Stimulated activated CD4-positive, alpha-beta T cell treated with anti-CD3 and anti-CD28 coated beads, Interleukin-12 subunit alpha, Interleukin-12 subunit beta, amount 100 ng/mL, for 4 hours (primary cell): ENCODE data around the gene MECR.
A peak's percentile ranks its signal among the peaks of the same experiment; 100 is the strongest.

Experiments used
- DNase-seq: peaks from one replicate; pipeline ENCODE4 v3.0.0-alpha.2; 2020

MECR gene, protein sequence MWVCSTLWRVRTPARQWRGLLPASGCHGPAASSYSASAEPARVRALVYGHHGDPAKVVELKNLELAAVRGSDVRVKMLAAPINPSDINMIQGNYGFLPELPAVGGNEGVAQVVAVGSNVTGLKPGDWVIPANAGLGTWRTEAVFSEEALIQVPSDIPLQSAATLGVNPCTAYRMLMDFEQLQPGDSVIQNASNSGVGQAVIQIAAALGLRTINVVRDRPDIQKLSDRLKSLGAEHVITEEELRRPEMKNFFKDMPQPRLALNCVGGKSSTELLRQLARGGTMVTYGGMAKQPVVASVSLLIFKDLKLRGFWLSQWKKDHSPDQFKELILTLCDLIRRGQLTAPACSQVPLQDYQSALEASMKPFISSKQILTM

DNA sequence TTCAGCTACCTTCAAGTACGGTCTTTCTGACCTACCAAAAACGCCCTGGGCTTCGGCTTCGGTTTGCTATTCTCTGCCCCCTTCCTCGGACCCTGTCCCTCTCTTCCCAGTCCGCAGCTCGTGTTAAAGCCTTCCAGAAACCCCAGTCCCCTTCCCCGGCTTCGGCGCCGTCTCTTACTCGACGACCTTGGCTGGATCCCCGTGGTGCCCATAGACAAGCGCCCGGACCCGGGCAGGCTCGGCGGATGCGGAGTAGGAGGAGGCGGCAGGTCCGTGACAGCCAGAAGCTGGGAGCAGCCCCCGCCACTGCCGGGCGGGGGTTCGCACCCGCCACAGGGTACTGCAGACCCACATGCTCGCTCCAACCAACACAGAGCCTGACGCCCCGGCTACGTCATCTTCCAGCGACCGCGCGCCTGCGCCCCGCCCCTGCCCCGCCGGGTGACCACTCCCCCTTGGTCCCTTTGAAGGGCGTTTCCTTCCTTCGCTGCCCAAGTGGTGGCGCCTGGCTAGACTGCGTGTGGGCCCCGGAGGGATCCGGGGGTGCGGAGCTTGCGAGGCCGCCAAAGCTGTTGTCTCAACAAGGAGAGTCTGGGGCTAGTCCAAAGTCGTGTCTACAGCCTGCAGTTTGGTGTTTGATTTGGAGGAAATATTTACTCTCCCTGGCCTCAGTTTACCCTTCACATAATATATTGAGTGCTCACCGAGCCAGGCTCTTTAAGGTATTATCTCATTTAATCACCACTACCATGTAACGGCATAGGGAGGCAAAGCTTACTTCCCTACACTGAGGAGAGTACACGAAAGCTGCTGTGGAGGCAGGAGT, at the start of gene MECR:
Gene MECR, minus strand, starts transcription at position 382 of the 826 bp plus-strand sequence. Its CDS starts 28 bp downstream, at position 354.
- DNase-seq, result peak; percentile 95

DNA sequence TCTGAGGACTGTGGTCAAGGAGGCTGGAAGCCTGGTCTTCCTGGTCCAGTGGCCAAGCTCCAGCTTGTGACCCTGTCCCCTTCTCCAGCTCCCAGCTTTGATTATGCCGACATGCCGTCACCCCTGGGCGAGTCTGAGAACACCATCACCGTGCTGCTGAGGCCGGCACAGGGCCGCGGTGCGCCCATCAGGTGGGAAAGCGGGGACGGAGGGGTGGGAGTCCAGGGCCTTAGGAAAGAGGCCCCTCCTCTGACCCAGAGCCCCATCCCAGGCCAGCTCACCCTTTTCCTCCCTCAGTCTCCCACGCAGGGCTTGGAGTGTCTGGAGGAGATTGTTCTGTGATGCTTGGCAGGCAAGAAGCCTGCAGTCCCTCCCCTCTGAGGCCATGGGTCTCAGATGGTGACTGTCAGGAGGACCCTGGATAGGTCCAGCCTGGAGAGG, 49.2 kb upstream of the MECR start:
- DNase-seq, result no peak

DNA sequence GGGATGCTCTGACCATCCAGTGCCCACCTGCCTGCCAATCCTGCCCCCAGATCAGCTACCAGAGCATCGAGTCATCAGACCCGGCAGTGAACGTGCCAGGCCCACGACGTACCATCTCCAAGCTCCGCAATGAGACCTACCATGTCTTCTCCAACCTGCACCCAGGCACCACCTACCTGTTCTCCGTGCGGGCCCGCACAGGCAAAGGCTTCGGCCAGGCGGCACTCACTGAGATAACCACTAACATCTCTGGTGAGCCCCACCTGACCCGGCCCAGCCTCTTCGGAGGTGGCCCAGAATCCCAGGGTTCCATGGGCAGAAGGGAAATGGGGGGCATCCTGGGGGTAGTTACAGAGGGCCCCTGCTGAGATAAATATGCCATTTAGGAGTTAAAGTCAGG, 48.7 kb upstream of the MECR start:
- DNase-seq, result no peak

DNA sequence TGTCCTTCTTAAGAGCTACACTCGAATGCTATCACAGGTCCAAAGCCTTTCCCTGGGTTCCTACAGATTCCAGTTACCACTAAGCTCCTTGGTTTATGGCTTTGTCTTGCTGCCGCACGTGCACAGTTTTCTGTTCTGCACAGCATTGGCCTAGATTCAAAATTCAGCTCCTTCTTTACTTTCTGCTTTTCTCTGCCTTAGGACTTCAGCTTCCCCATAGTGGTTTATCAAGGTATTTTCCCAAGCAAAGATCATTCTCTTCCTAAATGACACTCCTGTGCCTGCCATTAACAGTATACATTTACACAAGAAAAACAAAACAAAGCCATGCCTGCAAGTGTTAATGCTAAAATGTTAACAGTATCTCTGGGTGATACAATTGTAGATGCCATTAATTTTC, 47.4 kb upstream of the MECR start:
- DNase-seq, result no peak

DNA sequence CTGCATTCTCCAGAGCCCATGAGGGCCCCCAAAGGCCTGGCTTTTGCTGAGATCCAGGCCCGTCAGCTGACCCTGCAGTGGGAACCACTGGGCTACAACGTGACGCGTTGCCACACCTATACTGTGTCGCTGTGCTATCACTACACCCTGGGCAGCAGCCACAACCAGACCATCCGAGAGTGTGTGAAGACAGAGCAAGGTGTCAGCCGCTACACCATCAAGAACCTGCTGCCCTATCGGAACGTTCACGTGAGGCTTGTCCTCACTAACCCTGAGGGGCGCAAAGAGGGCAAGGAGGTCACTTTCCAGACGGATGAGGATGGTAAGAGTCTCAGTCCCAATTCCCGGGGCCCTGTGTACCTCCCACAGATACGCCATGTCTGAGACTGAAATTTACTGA, 44.7 kb upstream of the MECR start:
- DNase-seq, result no peak

DNA sequence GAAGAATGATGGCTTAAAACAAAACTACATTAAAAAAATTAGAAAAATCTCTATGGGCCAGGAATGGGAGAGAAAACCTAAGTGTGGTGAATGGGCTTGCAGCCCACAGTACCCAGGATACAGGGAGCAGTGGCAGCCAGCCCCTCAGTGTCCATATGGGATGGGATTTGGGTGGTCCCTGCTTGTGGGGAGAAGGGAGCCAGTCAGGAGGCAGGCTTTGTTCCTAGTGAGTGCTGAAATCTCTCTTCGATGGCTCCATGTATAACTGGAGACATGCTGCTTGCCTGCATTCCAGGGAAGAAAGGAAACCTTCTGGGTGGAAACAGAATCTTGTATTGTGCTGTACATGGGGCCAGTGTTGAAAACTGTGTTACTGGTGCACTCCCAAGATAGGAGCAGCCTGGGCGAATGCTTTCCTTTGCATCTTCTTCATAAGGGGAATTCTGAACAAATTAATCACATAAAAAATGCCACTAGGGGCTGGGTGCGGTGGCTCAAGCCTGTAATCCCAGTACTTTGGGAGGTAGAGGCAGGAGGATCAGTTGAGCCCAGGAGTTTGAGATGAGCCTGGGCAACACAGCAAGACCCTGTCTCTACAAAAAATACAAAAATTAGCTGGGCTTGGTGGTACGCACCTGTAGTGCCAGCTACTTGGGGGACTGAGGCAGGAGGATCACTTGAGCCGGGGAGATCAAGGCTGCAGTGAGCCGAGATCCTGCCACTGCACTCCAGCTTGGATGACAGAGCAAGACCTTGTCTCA, 41.6 kb upstream of the MECR start:
- DNase-seq, result no peak

DNA sequence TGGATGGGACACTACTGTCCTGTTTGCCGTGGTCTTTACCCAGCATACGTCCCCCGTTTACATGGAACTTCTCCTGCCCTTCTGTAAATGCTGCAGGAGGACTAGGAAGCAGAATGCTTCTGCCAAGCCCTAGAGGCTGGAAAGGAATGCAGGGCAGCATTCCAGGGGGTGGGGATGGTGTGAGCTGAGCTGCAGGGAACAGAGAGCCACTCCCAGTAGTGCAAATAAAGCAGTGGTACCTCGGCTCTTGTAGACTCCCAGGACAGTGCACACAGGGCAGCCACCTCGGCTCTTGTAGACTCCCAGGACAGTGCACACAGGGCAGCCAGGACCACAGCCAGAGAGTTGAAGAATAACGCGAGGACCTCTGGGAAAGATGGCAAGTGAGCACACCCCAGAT, 41.0 kb upstream of the MECR start:
- DNase-seq, result no peak

DNA sequence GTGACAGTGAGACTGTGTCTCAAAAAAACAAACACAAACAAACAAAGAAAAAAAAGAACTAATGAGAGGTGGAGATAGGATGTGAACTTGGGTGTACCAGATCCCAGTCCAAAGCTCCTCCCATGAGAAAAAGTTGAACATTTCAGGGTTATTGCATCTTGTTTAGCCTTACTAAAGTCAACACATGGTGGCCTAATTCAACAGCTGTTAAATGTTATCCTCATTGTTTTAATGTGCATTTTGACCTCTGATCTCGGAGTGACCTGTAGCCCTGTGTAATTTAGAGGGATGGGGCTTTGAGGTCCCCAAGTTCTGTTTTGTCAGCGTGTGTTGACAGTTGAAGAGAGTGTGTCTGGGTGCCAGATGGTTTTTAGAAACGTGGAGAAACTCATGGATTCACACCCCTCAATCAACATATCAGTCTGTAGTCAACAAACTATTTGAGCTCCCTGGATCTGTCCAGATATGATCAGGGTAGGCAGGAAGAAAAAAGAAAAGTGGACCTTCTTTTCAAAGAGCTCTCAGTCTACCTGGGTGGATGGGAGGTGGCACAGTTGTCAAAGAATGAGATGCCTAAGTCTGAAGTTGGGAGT, 40.3 kb upstream of the MECR start:
- DNase-seq, result no peak

DNA sequence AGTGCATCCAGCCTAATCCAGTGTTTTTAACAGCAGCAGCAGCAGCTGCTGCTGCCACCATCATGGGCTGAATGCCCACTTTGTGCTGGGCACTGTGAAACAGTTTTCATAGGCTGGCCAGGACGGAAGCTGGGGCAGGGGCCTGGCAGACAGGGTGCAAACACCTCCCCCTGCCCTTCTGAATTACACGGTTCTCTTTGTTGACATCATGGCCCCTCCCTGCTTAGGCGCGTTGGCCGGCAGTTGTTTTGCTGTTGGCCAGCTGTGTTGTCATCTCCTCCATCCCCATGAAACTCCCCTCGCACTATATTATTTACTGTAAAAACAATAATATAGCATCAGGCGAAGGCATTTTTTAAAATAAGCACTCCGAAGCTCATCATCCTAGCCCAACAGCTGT, 38.6 kb upstream of the MECR start:
- DNase-seq, result no peak

DNA sequence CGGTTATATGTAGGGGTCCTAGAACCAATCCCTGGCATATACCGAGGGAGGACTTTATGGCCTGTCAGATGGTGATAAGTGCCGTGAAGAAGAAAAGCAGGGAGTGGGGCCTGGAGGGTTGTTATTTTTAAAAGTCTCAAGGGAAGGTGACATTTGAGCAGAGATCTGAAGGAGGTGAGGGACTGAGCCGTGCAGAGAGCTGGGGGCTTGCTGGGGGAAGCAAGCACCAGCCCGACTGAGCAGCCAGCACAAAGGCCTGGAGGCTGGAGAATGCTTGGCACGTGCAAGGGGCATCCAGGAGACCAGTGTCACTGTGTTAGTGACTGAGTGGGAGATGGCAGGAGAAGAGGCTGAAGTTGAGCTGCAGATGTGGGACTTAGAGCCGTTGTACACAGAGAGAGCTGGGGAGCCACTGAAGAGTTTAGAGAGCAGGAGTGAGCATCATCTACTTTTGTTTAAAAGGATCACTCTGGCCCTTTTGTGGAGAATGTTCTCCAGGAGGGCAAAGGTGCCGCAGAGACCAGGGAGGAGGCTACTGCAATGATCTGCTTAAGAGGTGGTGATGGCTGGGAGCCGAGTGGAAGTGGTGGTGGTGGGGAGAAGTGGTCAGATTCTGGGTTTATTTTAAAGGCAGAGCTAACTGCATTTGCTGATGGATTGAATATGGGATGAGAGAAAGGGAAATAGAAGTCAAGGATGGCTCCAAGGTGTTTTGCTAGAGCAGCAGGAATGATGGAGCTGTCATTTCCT, 36.8 kb upstream of the MECR start:
- no peak for DNase-seq

DNA sequence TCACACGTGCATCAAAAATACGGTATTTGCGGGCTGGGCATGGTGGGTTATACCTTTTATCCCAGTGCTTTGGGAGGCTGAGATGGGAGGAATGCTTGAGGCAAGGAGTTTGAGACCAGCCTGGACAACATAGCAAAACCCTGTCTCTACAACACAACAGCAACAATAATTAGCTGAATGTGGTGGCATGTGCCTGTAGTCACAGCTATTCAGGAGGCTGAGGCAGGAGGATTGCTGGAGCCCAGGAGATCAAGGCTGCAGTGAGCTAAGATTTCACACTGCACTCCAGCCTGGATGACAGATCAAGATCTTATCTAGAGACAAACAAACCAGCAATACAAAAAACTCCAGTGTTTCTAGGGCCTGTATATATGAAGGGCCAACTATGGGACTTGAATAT, 36.2 kb upstream of the MECR start:
- no peak for DNase-seq

DNA sequence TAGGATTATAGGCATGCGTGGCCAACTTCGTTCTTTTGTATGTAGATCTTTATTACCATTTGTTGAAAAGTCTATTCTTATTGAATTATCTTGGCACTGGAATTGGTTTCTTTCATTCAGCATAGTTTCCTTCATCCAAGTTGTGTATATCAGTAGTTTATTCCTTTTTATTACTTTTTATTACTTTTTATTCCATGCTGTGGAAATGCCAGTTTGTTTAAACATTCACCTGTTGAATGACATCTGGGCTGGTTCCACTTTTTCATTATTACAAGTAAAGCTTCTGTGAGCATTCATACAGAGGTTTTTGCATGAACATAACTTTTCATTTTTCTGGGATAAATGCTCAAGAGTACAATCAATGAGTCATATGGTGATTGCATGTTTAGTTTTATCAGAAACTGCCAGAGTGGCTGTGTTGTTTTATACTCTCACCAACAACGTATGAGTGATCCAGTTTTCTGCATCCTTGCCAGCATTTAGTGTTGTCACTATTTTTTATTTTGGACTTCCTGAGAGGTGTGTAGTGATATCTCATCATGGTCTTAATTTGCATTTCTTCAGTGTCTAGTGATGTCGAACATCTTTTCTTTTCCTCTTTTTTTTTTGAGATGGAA, 34.1 kb upstream of the MECR start:
- DNase-seq, result no peak

DNA sequence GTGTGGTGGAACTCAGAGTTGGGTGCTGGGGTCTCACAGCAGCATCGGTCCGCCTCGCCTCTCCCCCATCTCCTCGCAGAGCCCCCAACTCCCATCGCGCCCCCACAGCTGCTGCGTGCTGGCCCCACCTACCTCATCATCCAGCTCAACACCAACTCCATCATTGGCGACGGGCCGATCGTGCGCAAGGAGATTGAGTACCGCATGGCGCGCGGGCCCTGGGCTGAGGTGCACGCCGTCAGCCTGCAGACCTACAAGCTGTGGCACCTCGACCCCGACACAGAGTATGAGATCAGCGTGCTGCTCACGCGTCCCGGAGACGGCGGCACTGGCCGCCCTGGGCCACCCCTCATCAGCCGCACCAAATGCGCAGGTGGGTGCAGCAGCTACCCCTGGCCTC, 29.8 kb upstream of the MECR start:
- DNase-seq, result no peak

DNA sequence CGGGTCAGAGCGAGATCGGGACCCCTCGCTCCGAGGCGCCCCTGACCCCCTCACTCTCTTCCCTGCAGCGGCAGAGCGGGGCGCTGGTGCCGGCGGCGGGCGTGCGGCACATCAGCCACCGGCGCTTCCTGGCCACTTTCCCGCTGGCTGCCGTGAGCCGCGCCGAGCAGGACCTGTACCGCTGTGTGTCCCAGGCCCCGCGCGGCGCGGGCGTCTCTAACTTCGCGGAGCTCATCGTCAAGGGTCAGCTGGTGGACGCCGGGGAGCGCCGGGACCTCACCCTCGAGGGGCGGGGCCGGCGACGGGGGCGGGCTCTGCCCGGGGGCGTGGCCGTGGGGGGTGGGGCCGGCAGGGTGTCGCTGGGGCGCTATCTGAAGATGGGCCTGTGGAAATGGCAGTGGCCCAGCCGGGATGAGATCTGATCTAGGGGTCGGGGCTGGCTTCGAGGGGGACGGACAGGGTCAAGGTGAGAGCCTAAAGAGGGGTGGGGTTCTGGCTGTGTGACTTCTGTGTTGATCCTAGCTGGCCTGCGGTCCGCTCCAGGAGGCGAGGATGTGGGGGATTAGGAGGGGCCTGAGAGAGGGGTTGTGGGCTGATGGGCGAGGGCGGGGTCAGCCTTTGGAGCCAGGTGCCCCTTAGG, 29.2 kb upstream of the MECR start:
- DNase-seq, result peak; percentile 50

DNA sequence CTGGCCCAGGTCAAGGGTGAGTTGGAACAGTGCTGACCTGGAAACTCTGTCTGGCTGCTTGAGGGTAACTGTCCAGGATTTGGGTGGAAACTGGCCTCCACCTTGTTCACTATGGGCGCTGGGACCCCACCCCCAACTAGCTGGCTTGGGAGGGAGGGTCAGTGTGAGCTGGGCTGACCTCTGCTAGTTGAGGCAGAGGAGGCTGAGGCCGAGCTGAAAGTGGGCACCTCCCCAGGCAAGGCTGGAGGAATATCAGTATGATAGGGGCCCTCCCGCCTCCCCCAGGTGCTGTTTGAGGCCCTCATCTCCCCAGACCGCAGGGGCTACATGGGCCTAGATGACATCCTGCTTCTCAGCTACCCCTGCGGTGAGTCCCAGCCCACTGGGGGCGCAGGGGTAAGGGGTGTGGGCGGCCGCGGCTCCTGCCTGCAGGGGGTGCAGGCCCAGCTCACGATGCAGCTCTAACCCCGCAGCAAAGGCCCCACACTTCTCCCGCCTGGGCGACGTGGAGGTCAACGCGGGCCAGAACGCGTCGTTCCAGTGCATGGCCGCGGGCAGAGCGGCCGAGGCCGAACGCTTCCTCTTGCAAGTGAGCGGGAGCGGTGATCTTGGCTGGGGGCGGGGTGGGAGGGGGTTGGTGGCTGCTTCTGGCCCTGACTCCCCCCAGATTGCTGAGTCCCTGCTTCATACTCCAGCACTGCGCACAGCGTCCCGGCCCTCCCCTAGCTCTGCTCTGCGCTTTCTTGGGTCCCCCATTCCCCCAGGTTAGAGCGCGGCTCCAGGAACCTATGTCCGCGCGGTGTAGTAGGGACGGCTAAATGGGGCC, 28.5 kb upstream of the MECR start:
- DNase-seq, result no peak

DNA sequence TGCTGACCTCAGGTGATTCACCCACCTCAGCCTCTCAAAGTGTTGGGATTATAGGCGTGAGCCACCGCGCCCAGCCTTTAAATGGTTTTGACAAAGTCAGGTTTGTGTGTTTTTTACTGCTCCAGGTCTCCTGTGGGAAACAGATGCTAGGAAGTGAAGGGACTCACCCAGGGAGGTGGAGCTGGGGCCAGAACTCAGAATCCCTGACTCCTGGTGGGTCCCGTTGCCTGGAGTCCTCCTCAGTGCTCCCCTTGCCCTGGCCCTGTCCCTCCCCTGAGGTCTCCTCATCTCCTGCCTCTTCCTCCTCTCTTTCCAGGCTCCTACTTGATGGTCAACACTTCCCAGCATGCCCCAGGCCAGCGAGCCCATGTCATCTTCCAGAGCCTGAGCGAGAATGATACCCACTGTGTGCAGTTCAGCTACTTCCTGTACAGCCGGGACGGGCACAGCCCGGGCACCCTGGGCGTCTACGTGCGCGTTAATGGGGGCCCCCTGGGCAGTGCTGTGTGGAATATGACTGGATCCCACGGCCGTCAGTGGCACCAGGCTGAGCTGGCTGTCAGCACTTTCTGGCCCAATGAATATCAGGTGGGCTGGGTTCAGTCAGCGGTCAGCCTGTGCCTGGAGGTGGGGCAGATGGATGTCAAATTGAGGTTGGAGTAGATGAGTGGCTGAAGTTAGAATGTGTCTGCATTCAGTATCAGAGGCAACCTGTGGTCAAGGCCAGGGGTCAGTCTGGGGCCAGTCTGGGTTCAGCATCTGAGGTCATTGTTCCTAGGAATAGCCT, 27.6 kb upstream of the MECR start:
- DNase-seq, result no peak

DNA sequence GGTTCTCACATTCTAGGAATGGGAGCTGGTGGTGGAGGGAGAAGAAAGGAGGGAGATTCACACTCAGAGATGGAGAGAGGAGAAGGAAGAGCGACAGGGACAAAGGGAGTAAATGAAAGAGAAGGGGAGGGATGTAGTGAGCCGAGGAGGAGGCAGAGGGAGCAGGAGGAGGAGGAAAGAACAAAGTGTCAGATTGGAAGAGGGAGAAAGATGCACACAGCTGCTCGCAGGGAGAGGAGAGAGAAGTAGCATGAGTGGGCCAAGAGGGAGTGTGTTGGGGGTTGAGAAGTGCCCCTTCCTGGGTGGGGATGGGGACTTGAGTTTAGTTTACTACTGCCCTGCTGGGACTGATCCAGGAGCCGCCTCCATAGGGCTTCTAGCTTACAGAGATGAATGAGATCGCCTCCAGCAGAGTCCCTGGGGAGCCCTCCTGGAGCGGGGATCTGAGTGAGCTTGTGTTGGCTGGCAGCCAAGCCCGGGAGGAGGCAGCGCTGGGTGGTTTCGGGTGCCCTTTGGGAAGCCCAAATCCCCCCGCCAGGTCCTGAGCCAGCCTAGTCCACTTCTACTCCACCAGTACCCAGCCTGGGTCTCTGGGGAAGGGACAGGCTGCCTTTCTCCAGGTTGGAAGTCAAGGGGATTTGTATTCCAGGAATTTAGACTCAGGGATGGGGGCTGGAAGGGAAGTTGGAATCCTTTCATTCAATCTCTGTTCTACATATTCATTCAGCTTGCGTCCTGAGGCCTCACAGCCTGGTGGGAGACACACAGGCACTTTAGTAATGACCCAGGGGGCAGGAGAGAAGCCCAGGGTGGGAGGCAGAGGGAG, 26.5 kb upstream of the MECR start:
- DNase-seq, result no peak

DNA sequence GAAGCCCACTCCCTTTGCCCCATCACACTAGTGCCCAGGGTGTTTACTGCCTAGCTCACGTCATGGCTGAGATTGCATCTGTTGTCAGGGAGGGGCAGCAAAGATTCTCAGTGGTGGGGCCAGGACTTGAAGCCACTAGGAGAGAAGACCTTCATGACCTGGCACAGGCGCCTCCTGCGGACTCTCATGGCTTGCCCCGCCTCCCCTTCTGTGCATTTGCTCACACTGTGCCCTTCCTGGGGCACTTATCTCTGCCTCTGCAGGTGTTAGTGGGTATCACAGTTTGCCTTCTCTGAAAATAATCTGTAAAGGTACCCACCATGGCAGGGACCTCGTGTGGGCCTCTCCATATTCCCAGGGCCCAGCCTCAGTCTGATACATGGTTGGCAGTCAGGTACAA, 25.7 kb upstream of the MECR start:
- DNase-seq, result no peak
